ENCODE data around the gene RYR1.

DNA sequence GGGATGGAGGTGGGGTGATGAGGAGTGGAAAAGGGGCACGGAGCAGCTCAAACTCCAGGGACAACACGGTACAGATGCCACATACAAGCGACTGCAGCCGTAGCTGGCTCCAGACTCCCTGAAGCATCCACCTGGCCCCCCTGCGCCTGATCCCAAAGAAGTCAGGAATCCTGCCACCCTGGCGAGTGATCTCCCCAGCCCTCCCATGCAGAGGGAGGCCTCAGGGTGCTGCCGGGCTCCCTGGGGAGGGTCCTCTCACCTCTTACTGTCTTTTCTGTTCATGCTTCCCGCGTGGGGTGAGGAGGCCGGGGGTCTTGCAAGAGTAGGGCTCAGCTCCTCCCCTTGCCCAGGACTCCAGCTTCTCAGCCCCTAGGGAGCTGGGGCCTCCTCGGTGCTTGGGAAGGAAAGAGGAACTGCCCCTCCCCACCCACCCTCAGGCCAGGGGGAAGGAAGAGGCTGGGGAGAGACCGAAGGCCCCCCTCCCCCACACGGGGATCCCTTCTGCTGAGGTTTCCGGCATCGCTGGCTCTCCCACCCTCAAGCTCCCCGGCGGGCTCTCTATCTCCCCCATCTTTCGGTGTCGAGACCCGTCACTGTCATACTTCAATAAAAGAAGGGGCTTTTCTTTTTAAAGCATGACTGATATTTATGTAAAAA, 7.6 kb upstream of the RYR1 start, which contains the start of gene RASGRP4:
- TF ChIP-seq, protein P1, sequence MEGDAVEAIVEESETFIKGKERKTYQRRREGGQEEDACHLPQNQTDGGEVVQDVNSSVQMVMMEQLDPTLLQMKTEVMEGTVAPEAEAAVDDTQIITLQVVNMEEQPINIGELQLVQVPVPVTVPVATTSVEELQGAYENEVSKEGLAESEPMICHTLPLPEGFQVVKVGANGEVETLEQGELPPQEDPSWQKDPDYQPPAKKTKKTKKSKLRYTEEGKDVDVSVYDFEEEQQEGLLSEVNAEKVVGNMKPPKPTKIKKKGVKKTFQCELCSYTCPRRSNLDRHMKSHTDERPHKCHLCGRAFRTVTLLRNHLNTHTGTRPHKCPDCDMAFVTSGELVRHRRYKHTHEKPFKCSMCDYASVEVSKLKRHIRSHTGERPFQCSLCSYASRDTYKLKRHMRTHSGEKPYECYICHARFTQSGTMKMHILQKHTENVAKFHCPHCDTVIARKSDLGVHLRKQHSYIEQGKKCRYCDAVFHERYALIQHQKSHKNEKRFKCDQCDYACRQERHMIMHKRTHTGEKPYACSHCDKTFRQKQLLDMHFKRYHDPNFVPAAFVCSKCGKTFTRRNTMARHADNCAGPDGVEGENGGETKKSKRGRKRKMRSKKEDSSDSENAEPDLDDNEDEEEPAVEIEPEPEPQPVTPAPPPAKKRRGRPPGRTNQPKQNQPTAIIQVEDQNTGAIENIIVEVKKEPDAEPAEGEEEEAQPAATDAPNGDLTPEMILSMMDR (IDR thresholded peaks at IDR 0.05), result no peak
- TF ChIP-seq POLR2A (IDR thresholded peaks at IDR 0.05) (no peak), EP300 (IDR thresholded peaks at IDR 0.05; ENCODE audit: low read depth) (no peak), POLR2AphosphoS5 (IDR thresholded peaks at IDR 0.05) (no peak)

Data from transverse colon (tissue), 4 donors.